ENCODE measurements around the gene VWA3A. TPM values are rescaled to one million over a fixed set of nuclear protein-coding genes. Genes with fewer than 3 reads are reported as not detected.

Gene VWA3A
- total and polyA plus RNA-seq, 2 of the 8 experiments (the other 6 are each of a cell fraction or from before 2014, with no cell fraction given), result 0.05 TPM; not detected in 1

DNA sequence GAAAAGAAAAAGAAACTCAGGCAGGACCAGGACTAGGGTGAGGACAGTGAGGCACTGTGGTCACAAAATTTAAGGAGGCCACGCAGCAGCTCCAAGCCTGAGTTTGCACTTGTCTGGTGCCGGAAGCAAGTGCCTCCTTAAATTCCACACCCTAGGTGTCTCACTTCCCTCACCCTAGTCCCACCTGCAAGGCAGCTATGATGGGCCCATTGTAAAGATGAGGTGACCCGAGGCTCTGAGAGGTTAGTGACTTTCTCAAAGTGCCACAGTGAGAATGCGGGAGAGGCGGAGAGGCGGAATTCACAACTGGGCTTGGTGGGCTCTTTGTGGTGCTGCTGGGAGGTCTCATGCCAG is 92.3 kb downstream of the VWA3A start:
- Histone ChIP-seq H3K79me1 (ENCODE audit: low read depth, low read length) (no peaks in the 10 kb centered on the region), H4K20me1 (replicated peaks in 1 of 2; ENCODE audit: control insufficient read depth in 1 of 2, insufficient read depth in 2 of 2, low read length in 2 of 2) (no peaks in the 10 kb centered on the region), H3K4me3 (ENCODE audit: extremely low read depth in 1 of 4, insufficient read depth in 2 of 4, low read depth in 3 of 4, low read length in 4 of 4) (no peak overlapping the region), H4K91ac (replicated peaks; ENCODE audit: insufficient read length, low read length) (no peak overlapping the region), H3K27me3 (replicated peaks in 1 of 4; ENCODE audit: control insufficient read depth in 3 of 4, extremely low read depth in 1 of 4, insufficient read depth in 3 of 4, low read length in 3 of 4) (peaks cover 0 to 4% (median 1%) of the 10 kb centered on the region in 4 experiments; a peak in 4 of 7 replicates), H2AK5ac (ENCODE audit: low read depth, low read length) (no peak overlapping the region), H2BK5ac (ENCODE audit: low read depth, low read length) (peak overlapping the region; percentile 22; the same call in 1 of the 2 replicates), H2BK12ac (ENCODE audit: low read depth, low read length) (no peak overlapping the region), H2BK15ac (ENCODE audit: low read length) (no peak overlapping the region), H3K4me2 (ENCODE audit: insufficient read depth in 1 of 2, low read depth in 2 of 2, low read length in 2 of 2) (no peak overlapping the region), H3K9me3 (ENCODE audit: insufficient read depth in 2 of 2, low read depth in 1 of 2, low read length in 1 of 2) (no peaks in the 10 kb centered on the region), H3K79me2 (ENCODE audit: control insufficient read depth in 1 of 2, insufficient read depth in 2 of 2, low read length in 2 of 2) (no peaks in the 10 kb centered on the region), H3K36me3 (ENCODE audit: control insufficient read depth in 2 of 4, insufficient read depth in 4 of 4, low read length in 3 of 4) (no peaks in the 10 kb centered on the region), H2AFZ (ENCODE audit: low read length) (no peak overlapping the region), H3K27ac (ENCODE audit: low read depth, low read length) (no peak overlapping the region), H2BK20ac (ENCODE audit: low read length) (no peak overlapping the region), H4K8ac (ENCODE audit: extremely low read depth, insufficient read depth, low read length) (no peak overlapping the region), H2BK120ac (replicated peaks; ENCODE audit: low read depth, low read length) (no peak overlapping the region), H3K23ac (ENCODE audit: insufficient read length) (no peak overlapping the region), H4K5ac (ENCODE audit: insufficient read length, low read depth, low read length) (no peak overlapping the region), H3K23me2 (ENCODE audit: low read depth, low read length) (no peaks in the 10 kb centered on the region), H3K56ac (replicated peaks; ENCODE audit: insufficient read length, low read depth, low read length) (no peak overlapping the region), H3K4me1 (replicated peaks in 1 of 4; ENCODE audit: control insufficient read depth in 3 of 4, insufficient read depth in 4 of 4, low read length in 3 of 4) (peaks cover 3 to 9% (median 7%) of the 10 kb centered on the region in 4 experiments; a peak in 6 of 7 replicates), H3K9ac (replicated peaks in 1 of 4; ENCODE audit: extremely low read depth in 1 of 4, low read depth in 3 of 4, low read length in 3 of 4) (no peak overlapping the region), H3K14ac (ENCODE audit: insufficient read length) (no peak overlapping the region), H3K18ac (ENCODE audit: extremely low read depth, low read length) (no peak overlapping the region), H3K4ac (replicated peaks; ENCODE audit: insufficient read length, low read depth, low read length) (no peak overlapping the region)
- ChIA-PET POLR2A (ENCODE audit: partially characterized antibody) (interaction anchor here (0.9 to 1.1 kb wide), 2 partner anchors 177 to 187 kb away, joined by 3 read pairs; no protein-coding TSS in a partner anchor), CTCF (ENCODE audit: partially characterized antibody) (interaction anchor here (0.6 to 8.0 kb wide), 18 partner anchors 8 to 195 kb away, joined by 3 to 127 read pairs (median 5); partner anchors contain the start of gene PDZD9)
- WGBS, 2 experiments (ENCODE audit: extremely low coverage in 1 of 2, insufficient coverage in 1 of 2, insufficient read length in 1 of 2, insufficient replicate concordance in 2 of 2, low coverage in 1 of 2, low lambda C conversion rate in 2 of 2, missing lambda C conversion rate in 1 of 2), result 85% methylated on average over 6 of the region's 6 CpGs; no CpG with 5 or more reads in 1 of the 2 experiments
- no peak for DNase-seq (ENCODE audit: low read depth in 1 of 2, low spot score in 2 of 2)
- no peak for FAIRE-seq
- no peak for TF ChIP-seq SUZ12 (IDR thresholded peaks at IDR 0.05; ENCODE audit: low read length)
- 0 out of 2 replicates have a peak, but pooled peaks have one; percentile 15 for TF ChIP-seq TEAD4 (IDR thresholded peaks at IDR 0.05; ENCODE audit: low read depth, low read length)
- no peak for TF ChIP-seq SRF (IDR thresholded peaks at IDR 0.05; ENCODE audit: low read depth, low read length)
- no peak for TF ChIP-seq BRCA1 (IDR thresholded peaks at IDR 0.05; ENCODE audit: low read depth, low read length)
- peak; percentile 16; the same call in 1 of the 2 replicates for TF ChIP-seq KDM1A (IDR thresholded peaks at IDR 0.05; ENCODE audit: borderline replicate concordance, low read length)

Measured in H1 (cell line).